MM.1S (cell line): ENCODE data around the gene ZRANB1.
"Not testable (repeated sequence)": the region's sequence is repeated elsewhere in the genome, so short reads cannot be mapped to it uniquely, and the experiment has no call there.

ENCODE experiments used
- DNase-seq: peaks from one replicate; pipeline ENCODE4 v3.0.0-alpha.2; 2015
- H2AFZ ChIP-seq: fragments of 300-600 bp; sonication (generic); 2 replicates; pipeline ENCODE4 v1.6.0; 2016; ENCODE audit warnings: antibody characterized with exemption, low read length
- H3F3A ChIP-seq: fragments of 300-600 bp; sonication (generic); 2 replicates; pipeline ENCODE4 v1.6.1; 2016; ENCODE audit warnings: mild to moderate bottlenecking, antibody characterized with exemption, low read length, moderate library complexity, mixed read lengths; ENCODE audit not compliant: insufficient read depth
- H3K27ac ChIP-seq: fragments of 300-600 bp; sonication (generic); 2 replicates; pipeline ENCODE4 v1.5.1; 2016; ENCODE audit warnings: mild to moderate bottlenecking, low read length
- H3K27me3 ChIP-seq: fragments of 300-600 bp; sonication (generic); replicated peaks from 2 replicates; pipeline ENCODE4 v1.6.0; 2016; ENCODE audit warnings: low read length; ENCODE audit not compliant: insufficient read depth
- H3K36me3 ChIP-seq: fragments of 300-600 bp; sonication (generic); replicated peaks from 2 replicates; pipeline ENCODE4 v1.6.1; 2016; ENCODE audit warnings: mild to moderate bottlenecking, low read length, mixed read lengths; ENCODE audit not compliant: insufficient read depth
- H3K4me1 ChIP-seq: fragments of 300-600 bp; sonication (generic); 2 replicates; pipeline ENCODE4 v1.6.1; 2016; ENCODE audit warnings: low read length, mixed read lengths
- H3K4me2 ChIP-seq: fragments of 300-600 bp; sonication (generic); 2 replicates; pipeline ENCODE4 v1.6.0; 2016; ENCODE audit warnings: low read depth, low read length
- H3K4me3 ChIP-seq: fragments of 300-600 bp; sonication (generic); 2 replicates; pipeline ENCODE4 v1.5.1; 2016; ENCODE audit warnings: low read length, mixed read lengths
- H3K79me2 ChIP-seq: fragments of 300-600 bp; sonication (generic); 2 replicates; pipeline ENCODE4 v1.6.1; 2016; ENCODE audit warnings: mixed run types, low read length, mixed read lengths
- H3K9ac ChIP-seq: fragments of 300-600 bp; sonication (generic); 2 replicates; pipeline ENCODE4 v1.6.1; 2016; ENCODE audit warnings: low read length, mixed read lengths
- H3K9me2 ChIP-seq: fragments of 300-600 bp; sonication (generic); replicated peaks from 2 replicates; pipeline ENCODE4 v1.6.1; 2016; ENCODE audit warnings: mild to moderate bottlenecking, low read length, mixed read lengths; ENCODE audit not compliant: insufficient read depth
- H3K9me3 ChIP-seq: fragments of 300-600 bp; sonication (generic); replicated peaks from 2 replicates; pipeline ENCODE4 v1.6.1; 2016; ENCODE audit warnings: mild to moderate bottlenecking, low read length, mixed read lengths; ENCODE audit not compliant: insufficient read depth
- H4K20me1 ChIP-seq: fragments of 300-600 bp; sonication (generic); 2 replicates; pipeline ENCODE4 v1.6.1; 2016; ENCODE audit warnings: mild to moderate bottlenecking, low read length, moderate library complexity, mixed read lengths; ENCODE audit not compliant: insufficient read depth
- EZH2 ChIP-seq: fragments of 300-600 bp; sonication (generic); optimal IDR thresholded peaks from 2 replicates; pipeline ENCODE3; 2017; ENCODE audit warnings: low read depth, mild to moderate bottlenecking, antibody characterized with exemption, low read length, mixed read lengths
- EZH2phosphoT487 ChIP-seq: fragments of 300-600 bp; sonication (generic); IDR thresholded peaks from 2 replicates; pipeline ENCODE4 v1.6.1; 2018; ENCODE audit warnings: antibody characterized with exemption, low read length
- TF ChIP-seq, protein P1 (sequence below): fragments of 300-600 bp; sonication (generic); IDR thresholded peaks from 2 replicates; pipeline ENCODE4 v1.5.1; 2016; ENCODE audit warnings: antibody characterized with exemption, low read length, mixed read lengths

Gene ZRANB1

DNA sequence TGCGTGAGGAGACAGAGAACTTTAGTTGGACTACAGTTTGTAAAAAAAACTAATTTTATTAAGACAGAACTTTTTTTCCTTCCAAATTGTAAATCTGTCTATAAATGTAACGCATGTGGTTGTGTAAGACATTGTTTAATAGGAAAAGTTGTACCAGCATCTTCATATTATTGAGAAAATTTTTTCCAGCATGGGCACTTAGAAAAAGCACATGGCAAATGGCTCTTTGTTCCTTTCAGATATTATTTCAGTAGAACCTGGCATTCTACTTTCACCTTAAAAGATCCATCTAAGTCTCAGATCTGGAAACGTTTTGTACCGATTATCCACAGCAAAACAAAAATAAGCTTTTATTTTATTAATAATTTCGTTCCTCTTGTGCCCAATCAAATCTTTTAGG, 43.2 kb downstream of the ZRANB1 start:
- peaks cover 5% of the 10 kb centered on the region; the same call in 1 of the 2 replicates for H3K36me3 ChIP-seq
- no peaks in the 10 kb centered on the region for H3K9me3 ChIP-seq
- H3K27me3 ChIP-seq: no peaks in the 10 kb centered on the region
- peaks cover 16% of the 10 kb centered on the region; the same call in 1 of the 2 replicates for H3F3A ChIP-seq
- H3K4me3 ChIP-seq: no peak overlapping the region
- H3K27ac ChIP-seq: no peak overlapping the region
- TF ChIP-seq EZH2phosphoT487 (no peak), EZH2 (no peak)
- TF ChIP-seq, protein P1, sequence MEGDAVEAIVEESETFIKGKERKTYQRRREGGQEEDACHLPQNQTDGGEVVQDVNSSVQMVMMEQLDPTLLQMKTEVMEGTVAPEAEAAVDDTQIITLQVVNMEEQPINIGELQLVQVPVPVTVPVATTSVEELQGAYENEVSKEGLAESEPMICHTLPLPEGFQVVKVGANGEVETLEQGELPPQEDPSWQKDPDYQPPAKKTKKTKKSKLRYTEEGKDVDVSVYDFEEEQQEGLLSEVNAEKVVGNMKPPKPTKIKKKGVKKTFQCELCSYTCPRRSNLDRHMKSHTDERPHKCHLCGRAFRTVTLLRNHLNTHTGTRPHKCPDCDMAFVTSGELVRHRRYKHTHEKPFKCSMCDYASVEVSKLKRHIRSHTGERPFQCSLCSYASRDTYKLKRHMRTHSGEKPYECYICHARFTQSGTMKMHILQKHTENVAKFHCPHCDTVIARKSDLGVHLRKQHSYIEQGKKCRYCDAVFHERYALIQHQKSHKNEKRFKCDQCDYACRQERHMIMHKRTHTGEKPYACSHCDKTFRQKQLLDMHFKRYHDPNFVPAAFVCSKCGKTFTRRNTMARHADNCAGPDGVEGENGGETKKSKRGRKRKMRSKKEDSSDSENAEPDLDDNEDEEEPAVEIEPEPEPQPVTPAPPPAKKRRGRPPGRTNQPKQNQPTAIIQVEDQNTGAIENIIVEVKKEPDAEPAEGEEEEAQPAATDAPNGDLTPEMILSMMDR: no peak
- DNase-seq: no peak
- H4K20me1 ChIP-seq: no peaks in the 10 kb centered on the region
- H3K4me1 ChIP-seq: peaks cover 22% of the 10 kb centered on the region
- H3K79me2 ChIP-seq: no peaks in the 10 kb centered on the region
- H2AFZ ChIP-seq: no peak overlapping the region
- H3K9ac ChIP-seq: no peak overlapping the region
- no peak overlapping the region for H3K4me2 ChIP-seq
- no peaks in the 10 kb centered on the region for H3K9me2 ChIP-seq

DNA sequence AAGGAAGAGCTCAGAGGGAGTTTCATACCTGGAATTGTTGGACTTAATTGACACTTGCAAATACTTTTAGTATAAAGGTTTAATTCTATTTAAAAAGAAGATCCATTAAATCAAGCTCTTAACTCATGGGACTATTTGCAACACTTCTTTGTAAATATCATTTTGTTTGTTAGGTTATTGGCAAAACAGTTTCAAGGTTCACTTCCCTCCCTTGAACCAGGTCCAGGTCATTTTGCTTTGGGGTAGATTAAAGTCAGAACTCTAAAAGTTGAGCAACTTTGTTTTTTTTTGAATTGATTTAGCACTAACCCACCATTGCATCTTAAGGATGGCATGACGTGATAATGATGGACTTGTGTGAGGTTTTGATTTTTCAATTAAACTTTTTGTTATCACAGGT, 45.9 kb downstream of the ZRANB1 start:
- Histone ChIP-seq H3K9me2 (no peaks in the 10 kb centered on the region), H3K36me3 (peaks cover 5% of the 10 kb centered on the region; the same call in 1 of the 2 replicates), H3K9ac (no peak overlapping the region), H3K79me2 (no peaks in the 10 kb centered on the region), H3K9me3 (no peaks in the 10 kb centered on the region), H3K27me3 (no peaks in the 10 kb centered on the region), H3K4me1 (peaks cover 22% of the 10 kb centered on the region), H3K27ac (no peak overlapping the region), H3F3A (peaks cover 16% of the 10 kb centered on the region; the same call in 1 of the 2 replicates), H3K4me3 (no peak overlapping the region), H4K20me1 (no peaks in the 10 kb centered on the region), H2AFZ (no peak overlapping the region), H3K4me2 (peak overlapping the region; percentile 34; the same call in 1 of the 2 replicates)
- DNase-seq: no peak
- TF ChIP-seq, protein P1: no peak
- TF ChIP-seq EZH2phosphoT487: no peak

DNA sequence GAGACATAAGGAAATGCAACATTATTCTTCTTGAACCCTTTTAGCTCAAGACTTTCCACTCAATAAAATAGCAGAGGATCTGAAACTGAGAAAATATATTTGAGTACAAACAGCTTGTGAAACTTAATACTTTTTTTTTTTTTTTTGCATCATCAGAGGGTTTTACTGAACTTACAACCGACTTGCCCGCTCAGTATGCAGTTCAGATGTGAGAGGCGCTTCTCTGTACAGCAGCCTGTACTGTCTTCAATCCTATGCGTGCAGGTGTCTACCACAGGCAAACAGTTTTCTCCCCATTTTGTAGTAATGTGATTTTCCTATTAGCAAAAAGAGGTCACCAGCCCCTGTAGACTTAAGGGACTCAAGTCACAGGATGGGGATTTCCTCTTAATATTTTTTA, 46.8 kb downstream of the ZRANB1 start:
- Histone ChIP-seq H3K27ac (peak overlapping the region; percentile 41; the same call in 1 of the 2 replicates), H3K4me1 (peaks cover 15% of the 10 kb centered on the region), H3F3A (peaks cover 16% of the 10 kb centered on the region; the same call in 1 of the 2 replicates)
- not testable (repeated sequence) for H3K4me3 ChIP-seq, H3K36me3 ChIP-seq, H2AFZ ChIP-seq, H3K9ac ChIP-seq, H3K9me2 ChIP-seq, H4K20me1 ChIP-seq, H3K27me3 ChIP-seq, H3K79me2 ChIP-seq, H3K9me3 ChIP-seq, H3K4me2 ChIP-seq
- peak; percentile 82 for DNase-seq

DNA sequence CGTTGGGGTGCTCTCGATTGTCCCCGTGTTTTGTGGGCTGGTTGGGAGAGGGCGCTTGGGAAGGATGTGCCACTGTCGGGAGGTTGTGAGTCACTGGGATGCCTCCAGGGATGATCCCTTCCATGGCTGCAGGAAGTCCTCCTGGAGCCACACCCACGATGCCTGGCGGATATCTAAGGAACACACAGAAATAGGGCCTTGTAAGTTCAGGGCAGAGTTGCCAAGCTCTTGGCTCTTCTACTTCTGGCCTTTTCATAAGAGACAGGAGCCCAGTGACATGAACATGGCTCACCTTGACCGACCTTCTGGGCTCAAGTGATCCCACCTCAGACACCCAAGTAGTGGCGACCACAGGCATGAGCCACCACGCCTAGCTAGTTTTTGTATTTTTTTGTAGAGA, 47.6 kb downstream of the ZRANB1 start:
- Histone ChIP-seq H3F3A (peaks cover 16% of the 10 kb centered on the region; the same call in 1 of the 2 replicates), H3K4me2 (no peak overlapping the region), H3K36me3 (peaks cover 4% of the 10 kb centered on the region; the same call in 1 of the 2 replicates), H2AFZ (no peak overlapping the region), H3K9me3 (no peaks in the 10 kb centered on the region), H3K9me2 (no peaks in the 10 kb centered on the region), H3K27ac (no peak overlapping the region), H3K27me3 (no peaks in the 10 kb centered on the region), H3K9ac (no peak overlapping the region), H3K4me3 (no peak overlapping the region), H3K79me2 (no peaks in the 10 kb centered on the region), H4K20me1 (no peaks in the 10 kb centered on the region), H3K4me1 (peaks cover 15% of the 10 kb centered on the region)
- TF ChIP-seq, protein P1: no peak
- TF ChIP-seq EZH2: no peak
- TF ChIP-seq EZH2phosphoT487: no peak
- DNase-seq: no peak
